ENCODE results near the gene PEAR1. TPM values are rescaled to one million over a fixed set of nuclear protein-coding genes. Genes with fewer than 3 reads are reported as not detected.

Gene PEAR1
- polyA plus RNA-seq, 3 donors, result not detected

DNA sequence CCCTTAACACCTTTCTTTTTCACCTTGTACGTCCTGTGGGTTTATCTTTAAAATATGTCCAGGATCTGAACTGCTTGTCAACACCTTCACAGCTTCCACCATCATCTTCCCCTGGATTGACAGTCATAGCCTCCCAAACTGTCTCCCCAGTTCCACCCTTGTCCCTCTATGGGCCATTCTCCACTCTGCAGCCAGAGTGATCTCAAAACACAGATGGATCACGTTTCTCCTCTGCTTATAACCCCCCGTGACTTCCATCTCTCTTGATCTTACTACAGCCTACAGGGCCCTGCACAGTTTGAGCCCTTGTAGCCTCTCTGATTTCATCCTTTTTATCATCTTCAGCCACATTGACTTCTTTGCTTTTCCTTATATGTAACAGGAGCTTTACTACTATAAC, 38.9 kb upstream of the PEAR1 start:
- peaks cover under 1 to 6% of the 10 kb centered on the region in 2 donors for H3K4me1 ChIP-seq (ENCODE audit: control insufficient read depth in 1 of 2, insufficient read depth in 2 of 2, low read length in 2 of 2)
- H3K27me3 Mint-ChIP-seq (ENCODE audit: low read depth in 3 of 3), result peaks cover 43 to 54% (median 47%) of the 10 kb centered on the region in 3 donors
- H3K27ac Mint-ChIP-seq, result no peak overlapping the region

GRCh38 chr1:156856282-156856785, 37.2 kb upstream of the PEAR1 start:
- peaks cover 0 to 8% of the 10 kb centered on the region in 2 donors for H3K9me3 ChIP-seq (replicated peaks in 1 of 2; ENCODE audit: control insufficient read depth in 1 of 2, insufficient read depth in 1 of 2, low read length in 2 of 2)
- no peak overlapping the region for H3K27ac Mint-ChIP-seq
- H3K9ac ChIP-seq (ENCODE audit: insufficient read depth, low read length, poor library complexity, severe bottlenecking), result no peak overlapping the region
- no peak overlapping the region for H3K4me2 ChIP-seq (replicated peaks; ENCODE audit: extremely low read depth, low read length, poor library complexity, severe bottlenecking)
- no peak overlapping the region for H3K4me3 ChIP-seq (replicated peaks in 1 of 3; ENCODE audit: low read depth in 2 of 3, low read length in 3 of 3)
- H3K36me3 Mint-ChIP-seq, result peaks cover 0 to 3% of the 10 kb centered on the region in 2 donors
- intact Hi-C loops (cut with micrococcal nuclease), result loop anchor here (10.0 kb wide), 2 partner anchors 62 to 162 kb away; no protein-coding TSS in a partner anchor
- no peaks in the 10 kb centered on the region for H4K20me1 ChIP-seq (ENCODE audit: insufficient read depth, low read length)
- no peaks in the 10 kb centered on the region for H3K79me2 ChIP-seq (ENCODE audit: insufficient read depth, low read length)
- H3K27ac ChIP-seq (ENCODE audit: low read depth in 1 of 2, low read length in 2 of 2), result no peak overlapping the region
- H2AFZ ChIP-seq (ENCODE audit: insufficient read depth, low read depth, low read length, poor library complexity, severe bottlenecking), result no peak overlapping the region
- WGBS (ENCODE audit: insufficient coverage), result 40% methylated on average over 1 of the region's 3 CpGs
- H3K36me3 ChIP-seq (replicated peaks in 1 of 2; ENCODE audit: control insufficient read depth in 1 of 2, insufficient read depth in 2 of 2, low read length in 2 of 2), result no peaks in the 10 kb centered on the region
- peaks cover 15% of the 10 kb centered on the region for H3K4me1 Mint-ChIP-seq
- peaks cover 0 to 4% (median 0%) of the 10 kb centered on the region in 7 donors for H3K9me3 Mint-ChIP-seq
- H3K27me3 ChIP-seq (ENCODE audit: control insufficient read depth in 2 of 2, insufficient read depth in 2 of 2, low read length in 2 of 2), result peaks cover 30 to 55% of the 10 kb centered on the region in 2 donors
- H3K27me3 Mint-ChIP-seq (ENCODE audit: low read depth in 3 of 3), result peaks cover 52 to 62% (median 55%) of the 10 kb centered on the region in 3 donors
- peaks cover 5 to 15% of the 10 kb centered on the region in 2 donors for H3K4me1 ChIP-seq (ENCODE audit: control insufficient read depth in 1 of 2, insufficient read depth in 2 of 2, low read length in 2 of 2)
- H3K4me3 Mint-ChIP-seq, result peak overlapping the region in 1 of 2 donors; percentile 47
- no peak for DNase-seq
- TF ChIP-seq CTCF (IDR thresholded peaks at IDR 0.05), result no peak

More for the DNA sequence above, 38.9 kb upstream of the PEAR1 start:
- H3K9me3 ChIP-seq (replicated peaks in 1 of 2; ENCODE audit: control insufficient read depth in 1 of 2, insufficient read depth in 1 of 2, low read length in 2 of 2), result peaks cover 0 to 4% of the 10 kb centered on the region in 2 donors
- no peak for TF ChIP-seq CTCF (IDR thresholded peaks at IDR 0.05)
- peaks cover 21 to 41% of the 10 kb centered on the region in 2 donors for H3K27me3 ChIP-seq (ENCODE audit: control insufficient read depth in 2 of 2, insufficient read depth in 2 of 2, low read length in 2 of 2)
- Mint-ChIP-seq H3K36me3 (peaks cover 0 to 3% of the 10 kb centered on the region in 2 donors), H3K4me1 (peaks cover 11% of the 10 kb centered on the region), H3K9me3 (no peaks in the 10 kb centered on the region), H3K4me3 (no peak overlapping the region)
- no peak for DNase-seq
- no peaks in the 10 kb centered on the region for H4K20me1 ChIP-seq (ENCODE audit: insufficient read depth, low read length)
- no peaks in the 10 kb centered on the region for H3K36me3 ChIP-seq (replicated peaks in 1 of 2; ENCODE audit: control insufficient read depth in 1 of 2, insufficient read depth in 2 of 2, low read length in 2 of 2)
- H3K4me2 ChIP-seq (replicated peaks; ENCODE audit: extremely low read depth, low read length, poor library complexity, severe bottlenecking), result no peak overlapping the region
- H2AFZ ChIP-seq (ENCODE audit: insufficient read depth, low read depth, low read length, poor library complexity, severe bottlenecking), result no peak overlapping the region
- intact Hi-C loops (cut with micrococcal nuclease), result loop anchor here (10.0 kb wide), 2 partner anchors 60 to 160 kb away; no protein-coding TSS in a partner anchor
- H3K4me3 ChIP-seq (replicated peaks in 1 of 3; ENCODE audit: low read depth in 2 of 3, low read length in 3 of 3), result no peak overlapping the region
- 65% methylated on average over 2 of the region's 3 CpGs for WGBS (ENCODE audit: insufficient coverage)
- H3K9ac ChIP-seq (ENCODE audit: insufficient read depth, low read length, poor library complexity, severe bottlenecking), result no peak overlapping the region
- no peak overlapping the region for H3K27ac ChIP-seq (ENCODE audit: low read depth in 1 of 2, low read length in 2 of 2)
- no peaks in the 10 kb centered on the region for H3K79me2 ChIP-seq (ENCODE audit: insufficient read depth, low read length)

Data from CD14-positive monocyte (primary cell).